HL-60 (cell line): ENCODE measurements around the gene KCNRG.
A peak's percentile ranks its signal among the peaks of the same experiment; 100 is the strongest.

Experiments used
- microRNA-seq: library from miRNA; unstranded; fragments of <30 nt; microRNA quantifications from one replicate; pipeline ENCODE4, GENCODE V29; 2018

Gene KCNRG

Small RNAs within 50 kb of the gene (microRNA-seq; reads per million reads assigned to microRNA genes)
- gene MIR15A (11,166 reads per million, percentile 98 among the genes with 10 or more reads in this experiment), gene MIR16-1 (1,521 reads per million, percentile 90 among the genes with 10 or more reads in this experiment), gene MIR3613 (262 reads per million, percentile 78 among the genes with 10 or more reads in this experiment)
